Measurements from ENCODE around the gene ARHGEF10L. TPM values are rescaled to one million over a fixed set of nuclear protein-coding genes. Genes with fewer than 3 reads are reported as not detected.

Gene ARHGEF10L
- total and polyA plus RNA-seq, 8 donors, result 16.8 to 39.6 (median 21.1) TPM

- TF ChIP-seq CTCF (IDR thresholded peaks at IDR 0.05), result no peak
- no peaks in the 10 kb centered on the region for H3K4me1 ChIP-seq
- H3K27me3 ChIP-seq, result no peaks in the 10 kb centered on the region
- no peak overlapping the region for H3K27ac ChIP-seq
- no peak overlapping the region for H3K4me3 ChIP-seq
- no peak for DNase-seq
- ATAC-seq, result no peak
- intact Hi-C loops (cut with DNase I), result loop anchor here in 1 of 2 donors (10.0 kb wide), 1 partner anchor 161 kb away; no protein-coding TSS in a partner anchor
- peaks cover 0 to 55% of the 10 kb centered on the region in 2 donors for H3K36me3 ChIP-seq
- no peaks in the 10 kb centered on the region for H3K9me3 ChIP-seq
These were observed 124.1 kb downstream of the ARHGEF10L start for GRCh38 chr1:17663646-17664045.

- intact Hi-C loops (cut with DNase I), result loop anchor here in 1 of 2 donors (10.0 kb wide), 1 partner anchor 160 kb away; no protein-coding TSS in a partner anchor
- H3K9me3 ChIP-seq, result no peaks in the 10 kb centered on the region
- TF ChIP-seq CTCF (IDR thresholded peaks at IDR 0.05), result no peak
- DNase-seq, result no peak
- H3K36me3 ChIP-seq, result peaks cover 0 to 57% of the 10 kb centered on the region in 2 donors
- no peak overlapping the region for H3K4me3 ChIP-seq
- H3K27me3 ChIP-seq, result no peaks in the 10 kb centered on the region
- H3K4me1 ChIP-seq, result no peaks in the 10 kb centered on the region
- ATAC-seq, result no peak
- H3K27ac ChIP-seq, result no peak overlapping the region
These were observed 124.8 kb downstream of the ARHGEF10L start for GRCh38 chr1:17664322-17664721.

- DNase-seq, result no peak
- Histone ChIP-seq H3K36me3 (peaks cover 0 to 58% of the 10 kb centered on the region in 2 donors), H3K4me1 (no peaks in the 10 kb centered on the region), H3K4me3 (no peak overlapping the region), H3K9me3 (no peaks in the 10 kb centered on the region), H3K27ac (no peak overlapping the region), H3K27me3 (no peaks in the 10 kb centered on the region)
- ATAC-seq, result no peak
- intact Hi-C loops (cut with DNase I), result loop anchor here in 1 of 2 donors (10.0 kb wide), 1 partner anchor 160 kb away; no protein-coding TSS in a partner anchor
- TF ChIP-seq CTCF (IDR thresholded peaks at IDR 0.05), result no peak
These were observed 125.6 kb downstream of the ARHGEF10L start for GRCh38 chr1:17665054-17665453.

- ATAC-seq (no peak), DNase-seq (peak in 1 of 4 donors; percentile 18)
- TF ChIP-seq CTCF (IDR thresholded peaks at IDR 0.05), result no peak
- intact Hi-C loops (cut with DNase I), result loop anchor here in 1 of 2 donors (10.0 kb wide), 1 partner anchor 159 kb away; no protein-coding TSS in a partner anchor
- H3K36me3 ChIP-seq, result peaks cover 0 to 53% of the 10 kb centered on the region in 2 donors
- no peak overlapping the region for H3K4me3 ChIP-seq
- no peak overlapping the region for H3K27ac ChIP-seq
- no peaks in the 10 kb centered on the region for H3K9me3 ChIP-seq
- no peaks in the 10 kb centered on the region for H3K4me1 ChIP-seq
- H3K27me3 ChIP-seq, result no peaks in the 10 kb centered on the region
These were observed 126.6 kb downstream of the ARHGEF10L start for GRCh38 chr1:17665950-17666720.

GRCh38 chr1:17667641-17668040, 128.1 kb downstream of the ARHGEF10L start:
- peaks cover 0 to 47% of the 10 kb centered on the region in 2 donors for H3K36me3 ChIP-seq
- intact Hi-C loops (cut with DNase I), result loop anchor here in 1 of 2 donors (10.0 kb wide), 1 partner anchor 157 kb away; no protein-coding TSS in a partner anchor
- peak; percentile 97 for ATAC-seq
- H3K27me3 ChIP-seq, result no peaks in the 10 kb centered on the region
- H3K4me3 ChIP-seq, result no peak overlapping the region
- no peaks in the 10 kb centered on the region for H3K4me1 ChIP-seq
- peak in 3 of 4 donors; percentile 21 to 82 (median 77) for DNase-seq
- TF ChIP-seq CTCF (IDR thresholded peaks at IDR 0.05), result no peak
- H3K9me3 ChIP-seq, result no peaks in the 10 kb centered on the region
- no peak overlapping the region for H3K27ac ChIP-seq
